Islet of Langerhans (tissue), 1 donor: Measurements from ENCODE around the gene TAF1A.

ENCODE experiments used
- FAIRE-seq: peaks from one replicate; lab custom pipeline; 2011; peaks lifted over from hg19 to GRCh38; lab: Jason Lieb, UNC

The TAF1A gene

DNA sequence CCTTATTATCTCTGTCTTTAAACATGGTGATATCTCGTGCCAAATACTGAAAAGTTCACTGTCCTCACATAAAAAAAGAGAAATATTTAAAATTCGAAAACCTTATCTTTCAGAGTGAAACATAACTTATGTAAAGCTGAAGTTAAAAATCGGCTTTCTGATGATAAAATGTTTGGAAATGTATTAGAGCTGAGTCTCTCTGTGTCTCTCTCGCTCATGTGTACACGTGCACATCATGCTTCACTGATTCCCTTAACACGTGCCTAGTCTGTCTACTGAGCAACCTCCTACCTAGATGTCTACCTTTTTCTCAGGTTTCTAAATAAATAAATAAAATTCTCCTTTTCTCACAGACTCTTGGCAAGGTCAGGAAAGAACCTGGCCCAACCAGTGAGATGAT, 58.9 kb downstream of the TAF1A start:
- no peak for FAIRE-seq

DNA sequence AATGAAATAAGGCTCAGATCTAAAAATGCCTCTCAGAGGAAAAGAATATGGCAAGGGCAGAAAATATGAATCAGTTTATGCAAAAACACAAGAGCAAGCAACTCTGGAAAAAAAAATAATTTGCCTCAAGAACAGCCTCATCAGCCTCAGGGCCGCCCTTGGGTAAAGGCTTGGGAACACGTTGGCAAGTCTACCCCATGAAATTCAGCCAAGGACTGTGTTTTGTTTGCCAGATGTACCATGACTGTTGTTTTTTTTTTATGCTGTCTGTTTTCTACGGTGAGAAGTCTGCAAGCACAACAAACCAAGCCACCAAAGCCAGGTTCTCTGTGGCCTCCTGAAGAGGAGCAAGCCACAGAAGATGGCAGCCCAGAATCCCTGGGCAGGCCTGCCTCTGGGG, 59.8 kb downstream of the TAF1A start:
- no peak for FAIRE-seq

DNA sequence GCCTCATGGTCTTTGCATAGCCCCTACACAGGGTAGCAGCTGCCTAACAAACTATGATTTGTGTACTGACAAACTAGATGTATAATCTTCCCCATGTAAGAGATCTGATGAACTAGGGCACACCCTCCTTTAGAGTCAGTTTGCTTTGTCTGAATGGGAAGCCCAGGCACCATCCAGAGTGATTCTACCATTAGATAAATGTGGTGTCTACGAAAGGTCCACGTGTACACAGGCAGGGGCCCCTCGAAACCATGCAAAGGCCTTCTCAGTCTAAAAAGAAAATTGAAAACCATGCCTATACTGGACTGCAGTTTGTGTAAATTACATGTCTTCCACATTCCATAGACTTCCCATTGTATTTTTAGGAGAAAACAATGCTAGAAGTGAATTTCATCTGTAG, 60.6 kb downstream of the TAF1A start:
- no peak for FAIRE-seq

DNA sequence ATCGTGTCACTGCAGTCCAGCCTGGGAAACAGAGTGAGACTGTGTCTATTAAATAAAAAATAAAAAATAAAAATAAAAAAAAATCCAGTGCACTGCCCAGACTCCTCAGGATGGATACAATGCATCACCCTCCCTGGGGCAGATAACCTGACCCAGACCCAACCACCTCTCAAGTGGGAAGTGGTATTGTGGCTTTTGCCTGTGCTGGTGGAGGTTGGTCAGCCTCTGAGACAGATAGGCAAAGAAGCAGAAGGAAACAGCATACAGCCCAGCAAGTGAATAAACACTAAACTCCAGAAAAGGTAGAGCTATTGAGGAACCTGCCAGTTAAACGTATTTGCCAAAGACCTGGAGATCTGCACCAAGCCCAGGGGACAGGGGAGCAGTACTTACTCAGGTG, 63.8 kb downstream of the TAF1A start:
- no peak for FAIRE-seq

DNA sequence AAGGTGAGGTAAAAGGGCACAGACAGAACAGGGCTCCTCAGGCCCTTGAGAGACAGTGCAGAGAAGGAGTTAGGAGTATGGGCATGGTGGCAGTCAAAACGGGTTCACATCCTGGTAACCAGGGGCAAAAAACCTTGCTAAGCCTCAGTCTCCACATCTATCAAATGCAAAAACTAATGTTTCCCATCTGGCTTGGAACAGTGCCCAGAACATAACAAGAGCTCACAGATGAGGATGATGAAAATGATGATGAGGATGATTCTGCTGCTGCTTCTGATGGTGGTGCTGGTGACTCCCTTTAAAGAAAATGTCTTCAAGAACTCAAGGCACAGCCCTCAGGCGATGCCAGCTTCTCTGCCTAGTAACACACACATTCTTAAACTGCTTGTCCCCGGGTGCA, 65.9 kb downstream of the TAF1A start:
- no peak for FAIRE-seq

DNA sequence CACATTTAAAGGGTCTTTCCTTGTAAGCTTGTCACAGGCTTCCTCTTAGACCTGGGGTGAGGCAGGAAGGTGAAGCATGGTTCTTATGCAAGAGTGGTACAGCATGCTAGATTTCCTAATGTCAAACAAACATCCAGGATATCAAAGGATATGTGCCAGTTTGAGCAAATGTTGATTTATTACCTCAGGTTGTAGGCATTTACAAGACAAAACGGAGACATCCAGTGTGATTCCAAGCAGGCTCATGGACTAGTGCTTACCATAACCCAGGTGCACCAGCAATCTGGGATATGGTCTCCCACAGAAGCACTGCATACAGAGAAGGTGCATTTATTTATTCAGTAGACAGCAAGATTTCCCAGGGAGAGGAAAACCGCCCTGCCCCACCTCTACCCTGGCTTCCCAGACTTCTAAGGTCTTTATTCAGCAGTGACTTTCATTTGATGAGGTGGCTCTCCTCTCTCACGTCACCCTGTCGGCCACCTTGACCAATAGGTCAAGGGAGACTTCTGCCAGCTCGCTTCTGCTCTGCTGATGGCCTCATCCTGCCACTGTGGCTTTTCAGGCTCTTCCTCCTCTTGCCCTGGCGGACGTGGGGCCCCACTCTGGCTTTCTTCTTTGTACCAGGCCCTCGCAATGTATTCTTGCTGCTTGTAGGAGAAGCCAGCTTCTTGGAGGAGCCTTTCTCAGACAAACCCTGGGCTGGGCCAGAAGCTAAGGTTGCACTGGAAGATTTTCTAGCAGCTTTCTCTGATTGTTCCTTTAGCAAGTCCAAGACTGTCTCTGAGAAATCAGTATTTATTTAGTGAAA, 67.4 kb downstream of the TAF1A start:
- FAIRE-seq = no peak

DNA sequence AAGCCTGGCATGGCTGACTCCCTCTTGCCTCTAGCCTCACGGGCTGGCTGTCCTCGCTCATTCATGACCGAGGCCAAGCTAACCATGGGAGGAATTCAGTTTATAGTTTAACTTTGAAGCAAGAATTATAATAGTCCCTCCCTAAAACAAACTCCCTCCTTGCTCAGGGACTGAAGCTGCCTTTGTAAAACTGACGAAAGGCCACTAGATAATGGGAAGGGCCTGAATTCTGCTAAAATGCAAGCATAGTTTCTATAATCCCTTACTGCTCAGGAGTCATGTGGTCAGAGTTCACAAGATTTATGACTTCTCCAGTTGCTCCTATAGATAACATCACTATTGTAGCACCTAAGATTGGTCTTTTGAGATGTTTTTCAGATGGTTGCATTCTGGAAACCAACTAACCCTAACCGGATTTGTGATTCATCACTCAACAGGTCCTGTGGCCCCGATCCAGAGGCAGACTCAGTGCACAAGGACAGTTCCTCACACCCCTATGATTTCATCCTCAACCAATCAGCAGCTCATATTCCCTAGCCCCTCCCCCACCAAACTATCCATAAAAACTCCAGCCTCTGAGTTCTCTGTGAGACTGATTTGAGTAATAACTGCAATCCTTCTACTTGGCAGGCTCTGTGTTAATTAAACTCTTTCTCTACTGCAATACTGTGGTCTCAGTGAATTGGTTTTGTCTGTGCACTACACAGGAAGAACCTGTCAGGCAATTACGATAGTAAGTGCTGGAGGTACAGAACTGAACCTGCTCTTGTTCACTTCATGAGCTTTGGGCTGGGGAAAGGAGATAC, 68.2 kb downstream of the TAF1A start:
- no peak for FAIRE-seq
